ENCODE results near the gene EBF3. TPM values are rescaled to one million over a fixed set of nuclear protein-coding genes. Genes with fewer than 3 reads are reported as not detected.

Gene EBF3
- total RNA-seq, 1 experiment from 2014 or later = 0.22 TPM

DNA sequence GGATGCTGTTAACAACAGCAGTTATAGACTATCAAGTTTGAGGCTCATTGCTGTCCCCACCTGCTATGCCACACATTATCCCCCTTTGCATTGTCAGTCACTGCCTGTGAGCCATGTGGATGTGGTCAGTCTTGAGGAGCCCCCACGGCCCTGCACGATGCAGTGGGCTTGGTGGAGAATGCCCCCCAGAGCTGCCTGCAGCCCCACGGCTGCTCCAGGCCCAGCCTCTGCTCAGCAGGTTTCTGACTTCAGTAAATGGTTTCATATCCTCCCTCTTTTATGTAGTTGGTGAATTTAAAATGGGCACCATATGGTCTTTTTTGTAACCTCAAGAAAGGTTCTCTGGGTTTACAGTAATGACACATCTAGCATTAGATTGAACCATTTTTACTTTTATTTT is 164.1 kb downstream of the EBF3 start:
- no peak overlapping the region for H3K9ac ChIP-seq (ENCODE audit: extremely low read depth, insufficient read length, low read length)
- H4K91ac ChIP-seq (ENCODE audit: insufficient read length, low read depth, low read length) = no peak overlapping the region
- Mint-ChIP-seq H3K4me1 (no peaks in the 10 kb centered on the region), H3K4me3 (no peak overlapping the region), H3K27me3 (ENCODE audit: low read depth) (peaks cover 5% of the 10 kb centered on the region), H3K9me3 (peaks cover 17 to 27% of the 10 kb centered on the region in 2 experiments), H3K36me3 (ENCODE audit: insufficient read depth in 1 of 3, low read depth in 3 of 3) (peaks cover 4 to 16% (median 4%) of the 10 kb centered on the region in 3 experiments; a peak in 5 of 7 replicates), H3K27ac (no peak overlapping the region)
- H3K27ac ChIP-seq (ENCODE audit: insufficient read length, low read depth, low read length) = no peak overlapping the region
- no peaks in the 10 kb centered on the region for H3K9me3 ChIP-seq (ENCODE audit: control insufficient read depth, low read depth, low read length)
- no peak overlapping the region for H2BK12ac ChIP-seq (ENCODE audit: insufficient read length, low read depth, low read length)
- H3K79me2 ChIP-seq (ENCODE audit: insufficient read depth, low read length) = no peaks in the 10 kb centered on the region
- H2BK15ac ChIP-seq (ENCODE audit: low read depth, low read length) = no peak overlapping the region
- no peak overlapping the region for H2BK120ac ChIP-seq (ENCODE audit: low read depth, low read length, poor library complexity, severe bottlenecking)
- no peaks in the 10 kb centered on the region for H4K20me1 ChIP-seq (ENCODE audit: control insufficient read depth, insufficient read depth, insufficient read length)
- H3K79me1 ChIP-seq (ENCODE audit: insufficient read depth, low read depth, low read length, poor library complexity, severe bottlenecking) = no peaks in the 10 kb centered on the region
- no peak overlapping the region for H3K56ac ChIP-seq (ENCODE audit: insufficient read length, low read depth, low read length)
- H3K18ac ChIP-seq (ENCODE audit: insufficient read length, low read depth, low read length) = no peak overlapping the region
- no peaks in the 10 kb centered on the region for H3K27me3 ChIP-seq (ENCODE audit: insufficient read depth, low read length)
- no peak overlapping the region for H4K5ac ChIP-seq (ENCODE audit: insufficient read length, low read depth, low read length)
- H3T11ph ChIP-seq (ENCODE audit: low read length) = no peak overlapping the region
- no peak overlapping the region for H2AFZ ChIP-seq (ENCODE audit: low read length)
- no peak overlapping the region for H3K23ac ChIP-seq (ENCODE audit: insufficient read length, low read depth, low read length)
- DNase-seq = peak; percentile 14
- no peak overlapping the region for H2BK5ac ChIP-seq (ENCODE audit: insufficient read length, low read length)
- H3K23me2 ChIP-seq (ENCODE audit: insufficient read length, low read depth, low read length, poor library complexity, severe bottlenecking) = no peaks in the 10 kb centered on the region
- no CpG with 5 or more reads among the region's 3 CpGs for WGBS (ENCODE audit: extremely low coverage, insufficient read length, low lambda C conversion rate)
- H4K8ac ChIP-seq (replicated peaks; ENCODE audit: insufficient read length, low read depth, low read length) = no peak overlapping the region
- no peak overlapping the region for H2AK5ac ChIP-seq (ENCODE audit: insufficient read length, low read length)
- H3K4ac ChIP-seq (ENCODE audit: low read depth, low read length) = no peak overlapping the region
- TF ChIP-seq, protein P1, sequence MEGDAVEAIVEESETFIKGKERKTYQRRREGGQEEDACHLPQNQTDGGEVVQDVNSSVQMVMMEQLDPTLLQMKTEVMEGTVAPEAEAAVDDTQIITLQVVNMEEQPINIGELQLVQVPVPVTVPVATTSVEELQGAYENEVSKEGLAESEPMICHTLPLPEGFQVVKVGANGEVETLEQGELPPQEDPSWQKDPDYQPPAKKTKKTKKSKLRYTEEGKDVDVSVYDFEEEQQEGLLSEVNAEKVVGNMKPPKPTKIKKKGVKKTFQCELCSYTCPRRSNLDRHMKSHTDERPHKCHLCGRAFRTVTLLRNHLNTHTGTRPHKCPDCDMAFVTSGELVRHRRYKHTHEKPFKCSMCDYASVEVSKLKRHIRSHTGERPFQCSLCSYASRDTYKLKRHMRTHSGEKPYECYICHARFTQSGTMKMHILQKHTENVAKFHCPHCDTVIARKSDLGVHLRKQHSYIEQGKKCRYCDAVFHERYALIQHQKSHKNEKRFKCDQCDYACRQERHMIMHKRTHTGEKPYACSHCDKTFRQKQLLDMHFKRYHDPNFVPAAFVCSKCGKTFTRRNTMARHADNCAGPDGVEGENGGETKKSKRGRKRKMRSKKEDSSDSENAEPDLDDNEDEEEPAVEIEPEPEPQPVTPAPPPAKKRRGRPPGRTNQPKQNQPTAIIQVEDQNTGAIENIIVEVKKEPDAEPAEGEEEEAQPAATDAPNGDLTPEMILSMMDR (conservative IDR thresholded peaks at IDR 0.05) = no peak
- H3K4me1 ChIP-seq (ENCODE audit: insufficient read depth, low read length) = no peaks in the 10 kb centered on the region
- H3K4me2 ChIP-seq (ENCODE audit: insufficient read depth, insufficient read length, low read length) = no peak overlapping the region
- H2BK20ac ChIP-seq (ENCODE audit: low read depth, low read length, poor library complexity, severe bottlenecking) = no peak overlapping the region
- no peak overlapping the region for H3K14ac ChIP-seq (ENCODE audit: insufficient read depth, low read length)
